HEK293T (cell line): ENCODE measurements around the gene OSTN.

Experiments used
- CTCF ChIA-PET: fragments of 350-600 bp; formaldehyde crosslinking; extraction: SDS; loops from one replicate; lab custom pipeline; 2021; ENCODE audit warnings: antibody characterized with exemption, inconsistent platforms; lab: Yijun Ruan, JAX
- POLR2A ChIA-PET: fragments of 350-600 bp; formaldehyde crosslinking; extraction: SDS; loops from one replicate; lab custom pipeline; 2020; ENCODE audit warnings: antibody characterized with exemption, inconsistent platforms; lab: Yijun Ruan, JAX
- DNase-seq: peaks from one replicate; pipeline ENCODE4 v3.0.0; 2012; ENCODE audit warnings: mixed read lengths; ENCODE audit errors: extremely low spot score
- ARNT ChIP-seq: fragments of 450-650 bp; IDR thresholded peaks from 2 replicates; pipeline ENCODE4 v1.6.1; 2017; ENCODE audit warnings: mild to moderate bottlenecking
- BHLHE40 ChIP-seq: fragments of 450-650 bp; IDR thresholded peaks from 2 replicates; pipeline ENCODE4 v1.6.1; 2016; ENCODE audit warnings: mild to moderate bottlenecking, moderate library complexity, borderline replicate concordance
- CTBP1 ChIP-seq: fragments of 450-650 bp; IDR thresholded peaks from 2 replicates; pipeline ENCODE4 v1.6.1; 2016; ENCODE audit warnings: borderline replicate concordance
- ELF4 ChIP-seq: fragments of 450-650 bp; IDR thresholded peaks from 2 replicates; pipeline ENCODE4 v1.6.1; 2017; ENCODE audit warnings: antibody characterized with exemption
- FOXA1 ChIP-seq: fragments of 450-650 bp; IDR thresholded peaks from 2 replicates; pipeline ENCODE4 v1.6.1; 2016; ENCODE audit warnings: mild to moderate bottlenecking
- FOXK2 ChIP-seq: fragments of 450-650 bp; IDR thresholded peaks from 2 replicates; pipeline ENCODE4 v1.6.1; 2016; ENCODE audit warnings: mild to moderate bottlenecking
- FOXM1 ChIP-seq: fragments of 450-650 bp; IDR thresholded peaks from 2 replicates; pipeline ENCODE4 v1.6.1; 2017; ENCODE audit warnings: mild to moderate bottlenecking, borderline replicate concordance
- HDGF ChIP-seq: fragments of 450-650 bp; IDR thresholded peaks from 2 replicates; pipeline ENCODE4 v1.6.1; 2017; ENCODE audit warnings: antibody characterized with exemption, borderline replicate concordance
- L3MBTL2 ChIP-seq: fragments of 450-650 bp; conservative IDR thresholded peaks from 2 replicates; pipeline ENCODE4 v1.6.1; 2016; ENCODE audit warnings: mild to moderate bottlenecking
- LEF1 ChIP-seq: fragments of 450-650 bp; IDR thresholded peaks from 2 replicates; pipeline ENCODE4 v1.6.1; 2017; ENCODE audit warnings: mild to moderate bottlenecking, borderline replicate concordance
- NFRKB ChIP-seq: fragments of 450-650 bp; IDR thresholded peaks from 2 replicates; pipeline ENCODE4 v1.6.1; 2016; ENCODE audit warnings: mild to moderate bottlenecking, moderate library complexity
- PKNOX1 ChIP-seq: fragments of 450-650 bp; IDR thresholded peaks from 2 replicates; pipeline ENCODE4 v1.6.1; 2016
- SP1 ChIP-seq: fragments of 450-650 bp; IDR thresholded peaks from 2 replicates; pipeline ENCODE4 v1.6.1; 2017
- SUZ12 ChIP-seq: fragments of 450-650 bp; IDR thresholded peaks from 2 replicates; pipeline ENCODE4 v1.6.1; 2016; ENCODE audit warnings: mild to moderate bottlenecking
- TARDBP ChIP-seq: fragments of 450-650 bp; IDR thresholded peaks from 2 replicates; pipeline ENCODE4 v1.6.1; 2016
- ZNF384 ChIP-seq: fragments of 450-650 bp; IDR thresholded peaks from 2 replicates; pipeline ENCODE4 v1.6.1; 2016

Gene OSTN

GRCh38 chr3:191227541-191227940 lies 28.5 kb downstream of the OSTN start:
- ChIA-PET POLR2A (no interaction called here), CTCF (interaction anchor here (0.7 kb wide), 1 partner anchor 63 kb away, joined by 3 read pairs; no protein-coding TSS in a partner anchor)
- no peak for TF ChIP-seq ELF4
- DNase-seq, result no peak

- no peak for DNase-seq
- POLR2A ChIA-PET, result no interaction called here
- TF ChIP-seq SP1, result no peak
- no peak for TF ChIP-seq HDGF
- TF ChIP-seq PKNOX1, result no peak
- TF ChIP-seq TARDBP, result no peak
- CTCF ChIA-PET, result no interaction called here
Measured at GRCh38 chr3:191234216-191234615, 35.2 kb downstream of the OSTN start.

GRCh38 chr3:191235331-191236314 lies 36.6 kb downstream of the OSTN start:
- no peak for DNase-seq
- ChIA-PET POLR2A (no interaction called here), CTCF (no interaction called here)
- no peak for TF ChIP-seq SP1
- TF ChIP-seq L3MBTL2, result no peak
- TF ChIP-seq LEF1, result no peak
- no peak for TF ChIP-seq CTBP1
- no peak for TF ChIP-seq TARDBP
- TF ChIP-seq ELF4, result no peak
- no peak for TF ChIP-seq FOXK2
- no peak for TF ChIP-seq ARNT
- TF ChIP-seq FOXM1, result no peak
- TF ChIP-seq PKNOX1, result no peak
- no peak for TF ChIP-seq NFRKB
- no peak for TF ChIP-seq BHLHE40
- no peak for TF ChIP-seq ZNF384
- no peak for TF ChIP-seq HDGF
- no peak for TF ChIP-seq SUZ12
- TF ChIP-seq FOXA1, result no peak

GRCh38 chr3:191236646-191237045 lies 37.6 kb downstream of the OSTN start:
- ChIA-PET POLR2A (no interaction called here), CTCF (no interaction called here)

GRCh38 chr3:191237047-191237882 lies 38.2 kb downstream of the OSTN start:
- no peak for TF ChIP-seq SUZ12
- CTCF ChIA-PET, result no interaction called here
- no peak for DNase-seq
- POLR2A ChIA-PET, result no interaction called here

More at GRCh38 chr3:191236646-191237045, 37.6 kb downstream of the OSTN start:
- no peak for TF ChIP-seq TARDBP
- no peak for TF ChIP-seq SUZ12
- no peak for TF ChIP-seq FOXA1
- no peak for TF ChIP-seq PKNOX1
- no peak for TF ChIP-seq L3MBTL2
- no peak for TF ChIP-seq CTBP1
- no peak for TF ChIP-seq BHLHE40
- TF ChIP-seq ZNF384, result no peak
- no peak for TF ChIP-seq NFRKB
- DNase-seq, result no peak

GRCh38 chr3:191238321-191238817 lies 39.3 kb downstream of the OSTN start:
- TF ChIP-seq ELF4, result no peak
- no peak for TF ChIP-seq SP1
- no peak for TF ChIP-seq SUZ12
- ChIA-PET POLR2A (no interaction called here), CTCF (no interaction called here)
- DNase-seq, result no peak
